K562 (cell line): Measurements from ENCODE around the gene PATE2. TPM values are rescaled to one million over a fixed set of nuclear protein-coding genes. Genes with fewer than 3 reads are reported as not detected.

Experiments used
- ATAC-seq: fragments of 200-7000 bp; cut with Tn5 transposase; 3 replicates; pipeline ENCODE4 v1.9.1; 2020; ENCODE audit warnings: moderate library complexity
- BruUV-seq: library from RNA; stranded (reverse); fragments of 400-500 nt; replicated peaks from 2 replicates; lab custom pipeline; 2021; lab: Mats Ljungman, UMichigan
- CTCF ChIA-PET: fragments of 300-600 bp; formaldehyde crosslinking; extraction: SDS; loops from one replicate; lab custom pipeline; 2021; ENCODE audit warnings: low intra/inter-chr PET ratio; lab: Yijun Ruan, JAX
- POLR2A ChIA-PET: fragments of 300-600, 350-650 bp; sonication (Branson Sonifier 250); formaldehyde crosslinking; extraction: SDS; loops from one replicate; lab custom pipeline; 2021; ENCODE audit warnings: antibody characterized with exemption, inconsistent platforms; lab: Yijun Ruan, JAX
- DNase-seq, 4 experiments: peaks; one replicate each; pipeline versions ENCODE4 v3.0.0 to v3.0.0-alpha.2; 2011 to 2018; ENCODE audit warnings: low spot score in 3 of 4, mixed read lengths in 3 of 4; ENCODE audit errors: extremely low read depth in 1 of 4
- FAIRE-seq: peaks from 2 replicates; lab custom pipeline; 2011; peaks lifted over from hg19 to GRCh38; lab: Jason Lieb, UNC
- H2AFZ ChIP-seq: 2 replicates; pipeline ENCODE4 v1.6.0; 2011; ENCODE audit warnings: low read depth, low read length, control low read depth, inconsistent platforms
- H3K27ac ChIP-seq: fragments of 200-600 bp; 3 replicates; pipeline ENCODE4 v1.8.0; 2011; ENCODE audit warnings: low read depth, mild to moderate bottlenecking, control low read depth, inconsistent platforms, low read length, moderate library complexity, mixed read lengths; ENCODE audit errors: extremely low read depth
- H3K27me3 ChIP-seq, 2 experiments: fragments of 300-600 bp in 1 of 2; 2 replicates in 1 of 2; 3 replicates in 1 of 2; pipeline versions ENCODE4 v1.6.0 to v1.8.0; 2011; ENCODE audit warnings: inconsistent platforms in 2 of 2, low read length in 2 of 2, mild to moderate bottlenecking in 1 of 2, mixed read lengths in 1 of 2, moderate library complexity in 1 of 2; ENCODE audit not compliant: control insufficient read depth in 2 of 2, insufficient read depth in 2 of 2
- H3K36me3 ChIP-seq: fragments of 300-600 bp; 3 replicates; pipeline ENCODE4 v1.8.0; 2011; ENCODE audit warnings: mild to moderate bottlenecking, low read length, inconsistent platforms; ENCODE audit not compliant: control insufficient read depth, insufficient read depth
- H3K4me1 ChIP-seq, 2 experiments: fragments of 200-600 bp in 1 of 2; replicated peaks in 1 of 2; 2 replicates in 1 of 2; 3 replicates in 1 of 2; pipeline versions ENCODE4 v1.5.1 to v1.8.0; 2011; ENCODE audit warnings: inconsistent platforms in 2 of 2, low read length in 2 of 2, mild to moderate bottlenecking in 1 of 2, mixed read lengths in 1 of 2, moderate library complexity in 1 of 2; ENCODE audit not compliant: control insufficient read depth in 2 of 2, insufficient read depth in 2 of 2
- H3K4me2 ChIP-seq: 2 replicates; pipeline ENCODE4 v1.6.1; 2011; ENCODE audit warnings: low read length, control low read depth, inconsistent platforms, mixed read lengths; ENCODE audit not compliant: insufficient read depth
- H3K4me3 ChIP-seq: fragments of 200-600 bp; sonication (generic), shearing (Covaris generic); 2 replicates; pipeline ENCODE4 v1.5.1; 2016; ENCODE audit warnings: control low read depth, inconsistent platforms
- H3K79me2 ChIP-seq: fragments of 200-600 bp; 3 replicates; pipeline ENCODE4 v1.8.0; 2011; ENCODE audit warnings: low read length, inconsistent platforms; ENCODE audit not compliant: control insufficient read depth, insufficient read depth
- H3K9ac ChIP-seq, 2 experiments: 2 replicates each; pipeline versions ENCODE4 v1.6.0 to v1.6.1; 2011; ENCODE audit warnings: low read depth in 2 of 2, low read length in 2 of 2, control low read depth in 1 of 2, inconsistent platforms in 1 of 2, mild to moderate bottlenecking in 1 of 2, mixed read lengths in 1 of 2; ENCODE audit not compliant: insufficient read depth in 1 of 2
- H3K9me1 ChIP-seq: one replicate; pipeline ENCODE4 v1.6.0; 2011; ENCODE audit warnings: inconsistent platforms, mild to moderate bottlenecking, low read length, moderate library complexity; ENCODE audit not compliant: control insufficient read depth, insufficient read depth
- H3K9me3 ChIP-seq: replicated peaks from 2 replicates; pipeline ENCODE4 v1.5.1; 2011; ENCODE audit warnings: low read depth, low read length, inconsistent platforms; ENCODE audit not compliant: control insufficient read depth, insufficient read depth
- H4K20me1 ChIP-seq: replicated peaks from 2 replicates; pipeline ENCODE4 v1.6.1; 2011; ENCODE audit warnings: low read length, inconsistent platforms, mixed read lengths; ENCODE audit not compliant: control insufficient read depth, insufficient read depth
- CBX3 ChIP-seq, 2 experiments: IDR thresholded peaks; 1 replicate in 1 of 2; 2 replicates in 1 of 2; pipeline ENCODE4 v1.6.1; 2012; ENCODE audit warnings: inconsistent platforms in 2 of 2, low read length in 2 of 2, borderline replicate concordance in 1 of 2, control low read depth in 1 of 2
- CEBPB ChIP-seq: fragments of 450-650 bp; IDR thresholded peaks from 2 replicates; pipeline ENCODE4 v1.6.1; 2016; ENCODE audit warnings: missing genetic modification characterization, missing compliant biosample characterization
- SREBF1 ChIP-seq: fragments of 150-350 bp; IDR thresholded peaks from 2 replicates; pipeline ENCODE4 v1.6.1; 2014; ENCODE audit warnings: antibody characterized with exemption, low read depth, low read length, borderline replicate concordance
- TRIM28 ChIP-seq: fragments of 450-650 bp; IDR thresholded peaks from 2 replicates; pipeline ENCODE4 v1.6.1; 2017
- TSHZ1 ChIP-seq: fragments of 250-450 bp; sonication (Bioruptor Pico); IDR thresholded peaks from 2 replicates; pipeline ENCODE4 v1.4.0; 2020; ENCODE audit warnings: mild to moderate bottlenecking, moderate library complexity
- ZEB2 ChIP-seq: fragments of 450-650 bp; IDR thresholded peaks from 2 replicates; pipeline ENCODE4 v1.6.1; 2016
- ZNF280A ChIP-seq: fragments of 450-650 bp; IDR thresholded peaks from 2 replicates; pipeline ENCODE4 v1.6.1; 2018; ENCODE audit warnings: mild to moderate bottlenecking, low read depth; ENCODE audit not compliant: partially characterized antibody
- ZNF785 ChIP-seq: fragments of 250-450 bp; sonication (Bioruptor Pico); IDR thresholded peaks from 2 replicates; pipeline ENCODE4 v1.4.0; 2020; ENCODE audit warnings: mild to moderate bottlenecking
- WGBS: fragments of 100-300 bp; shearing (Covaris generic); methylation state at CpG from one replicate; pipeline ENCODE4 v1.1.6; 2016; ENCODE audit warnings: low coverage, mixed read lengths; ENCODE audit not compliant: insufficient coverage; ENCODE audit errors: missing lambda C conversion rate; 5-methylcytosine and 5-hydroxymethylcytosine counted together
- in situ Hi-C: fragments of 300-500 bp; cut with MboI; formaldehyde crosslinking; loops from 4 replicates; pipeline ENCODE4 v1.15.0; 2018; ENCODE audit warnings: inconsistent platforms, mixed read lengths
- intact Hi-C: fragments of 100-400 bp; cut with micrococcal nuclease; formaldehyde crosslinking; loops from 2 replicates; pipeline ENCODE4 v1.14.2; 2022
- polyA plus RNA-seq, 8 experiments: library from polyadenylated mRNA; depleted of rRNA in 4 of 8; stranded (reverse) in 5 of 8; unstranded in 3 of 8; fragments of >200 nt; fragmentation: Nextera tagmentation in 2 of 8; fragmentation: Illumina TruSeq in 1 of 8; extraction: Ambion mirVana in 2 of 8; extraction: Trizol in 1 of 8; gene quantifications; 2 replicates each; pipeline versions ENCODE4 v1.2.1 to v1.2.3, GENCODE V29; 2011 to 2014; ENCODE audit warnings: inconsistent platforms in 1 of 8, missing spikeins in 1 of 8
- total RNA-seq, 7 experiments: library from RNA; depleted of rRNA in 6 of 7; stranded (reverse); fragments of >200 nt in 6 of 7; fragmentation: Illumina TruSeq in 2 of 7; extraction: Trizol in 2 of 7; gene quantifications; 2 replicates each; pipeline versions ENCODE4 v1.2.1 to v1.2.3, GENCODE V29; 2011 to 2021; ENCODE audit warnings: low replicate concordance in 1 of 7

Gene PATE2
- total and polyA plus RNA-seq, 9 of the 15 experiments (the other 6 are each of a cell fraction or from before 2014, with no cell fraction given), result not detected

- no peak overlapping the region for H2AFZ ChIP-seq
- H3K36me3 ChIP-seq, result no peaks in the 10 kb centered on the region
- H3K9me1 ChIP-seq, result no peaks in the 10 kb centered on the region
- ChIA-PET POLR2A (no interaction called here), CTCF (no interaction called here)
- H3K9ac ChIP-seq, result no peak overlapping the region
- WGBS, result 0% methylated on average over 1 of the region's 1 CpG
- intact Hi-C loops, result no loop called here
- H3K4me3 ChIP-seq, result no peak overlapping the region
- no peaks in the 10 kb centered on the region for H4K20me1 ChIP-seq
- no peak for DNase-seq
- H3K27ac ChIP-seq, result no peak overlapping the region
- TF ChIP-seq CBX3 (IDR thresholded peaks at IDR 0.05; ENCODE audit: borderline replicate concordance in 1 of 2, low read length in 2 of 2), result 0 out of 3 replicates have a peak, but pooled peaks of 1 of the 2 experiments have one; percentile 28
- TF ChIP-seq TSHZ1 (CRISPR knock-in tag), result no peak
- no peak for TF ChIP-seq SREBF1
- TF ChIP-seq ZNF280A, result peak; percentile 51
- TF ChIP-seq ZNF785 (CRISPR knock-in tag), result no peak
- TF ChIP-seq CEBPB, result no peak
- 0 out of 2 replicates have a peak, but pooled peaks have one; percentile 20 for TF ChIP-seq ZEB2
- peak; percentile 86; the same call in 1 of the 2 replicates for TF ChIP-seq TRIM28
- TF ChIP-seq, all 486 proteins: peak for 4
- H3K9me3 ChIP-seq, result no peaks in the 10 kb centered on the region; the same call in 1 of the 2 replicates
- H3K4me2 ChIP-seq, result no peak overlapping the region
- H3K4me1 ChIP-seq, result no peaks in the 10 kb centered on the region
- no TSS peak for BruUV-seq
- H3K27me3 ChIP-seq, result no peaks in the 10 kb centered on the region
- in situ Hi-C loops, result no loop called here
- H3K79me2 ChIP-seq, result no peaks in the 10 kb centered on the region
- FAIRE-seq, result no peak
- ATAC-seq, result no peak
Measured at GRCh38 chr11:125802387-125802786, 23.8 kb upstream of the PATE2 start.
